Endothelial cell of umbilical vein (primary cell): ENCODE measurements around the gene SKIL. TPM values are rescaled to one million over a fixed set of nuclear protein-coding genes. Genes with fewer than 3 reads are reported as not detected.
A peak's percentile ranks its signal among the peaks of the same experiment; 100 is the strongest.

ENCODE experiments used
- Bru-seq: library from RNA; stranded (reverse); fragments of 400-500 nt; gene quantifications from one replicate; lab custom pipeline; 2021; lab: Mats Ljungman, UMichigan
- BruChase-seq, 2 experiments: library from RNA; stranded (reverse); fragments of 400-500 nt; gene quantifications; one replicate each; lab custom pipeline; 2021; lab: Mats Ljungman, UMichigan
- BruUV-seq: library from RNA; stranded (reverse); fragments of 400-500 nt; replicated peaks from 2 replicates; lab custom pipeline; 2021; lab: Mats Ljungman, UMichigan
- CTCF ChIA-PET: fragments of 300-600, 350-600 bp; sonication (Branson Sonifier 250); formaldehyde crosslinking; loops from one replicate; lab custom pipeline; 2021; ENCODE audit warnings: antibody characterized with exemption, inconsistent platforms; lab: Charles Lee
- POLR2A ChIA-PET: fragments of 300-600, 350-600 bp; sonication (Branson Sonifier 250); formaldehyde crosslinking; loops from one replicate; lab custom pipeline; 2021; ENCODE audit warnings: antibody characterized with exemption, inconsistent platforms; lab: Charles Lee
- DNase-seq: peaks from one replicate; pipeline ENCODE4 v3.0.0-alpha.2; 2011; ENCODE audit warnings: low read depth, low spot score
- FAIRE-seq: peaks from 2 replicates; lab custom pipeline; 2011; peaks lifted over from hg19 to GRCh38; lab: Jason Lieb, UNC
- H2AFZ ChIP-seq: 2 replicates; pipeline ENCODE4 v1.6.0; 2012; ENCODE audit warnings: low read depth, low read length, control low read depth, inconsistent platforms
- H3K27ac ChIP-seq: 2 replicates; pipeline ENCODE4 v1.5.1; 2011; ENCODE audit warnings: low read depth, mild to moderate bottlenecking, control low read depth, low read length, moderate library complexity; ENCODE audit not compliant: insufficient read depth
- H3K27me3 ChIP-seq, 2 experiments: 2 replicates each; pipeline versions ENCODE4 v1.6.0 to v1.6.1; 2011; ENCODE audit warnings: low read length in 2 of 2, mixed read lengths in 1 of 2; ENCODE audit not compliant: control insufficient read depth in 2 of 2, insufficient read depth in 2 of 2
- H3K36me3 ChIP-seq, 2 experiments: 2 replicates in 1 of 2; 3 replicates in 1 of 2; pipeline ENCODE4 v1.5.1; 2011; ENCODE audit warnings: low read length in 2 of 2, mild to moderate bottlenecking in 1 of 2, moderate library complexity in 1 of 2; ENCODE audit not compliant: control insufficient read depth in 2 of 2, insufficient read depth in 2 of 2; ENCODE audit errors: extremely low read depth in 1 of 2
- H3K4me1 ChIP-seq: 3 replicates; pipeline ENCODE4 v1.5.1; 2011; ENCODE audit warnings: mild to moderate bottlenecking, low read length; ENCODE audit not compliant: control insufficient read depth, insufficient read depth; ENCODE audit errors: extremely low read depth
- H3K4me2 ChIP-seq: 2 replicates; pipeline ENCODE4 v1.6.1; 2011; ENCODE audit warnings: low read length, control low read depth, mixed read lengths; ENCODE audit not compliant: insufficient read depth
- H3K4me3 ChIP-seq, 3 experiments: fragments of 200-600 bp in 1 of 3; sonication (generic), shearing (Covaris generic) in 1 of 3; replicated peaks in 1 of 3; 2 replicates each; pipeline ENCODE4 v1.5.1; 2011 to 2016; ENCODE audit warnings: control low read depth in 3 of 3, low read length in 3 of 3, mild to moderate bottlenecking in 2 of 3, inconsistent platforms in 1 of 3, low read depth in 1 of 3, moderate library complexity in 1 of 3; ENCODE audit not compliant: insufficient read depth in 1 of 3
- H3K79me2 ChIP-seq: 2 replicates; pipeline ENCODE4 v1.6.0; 2012; ENCODE audit warnings: low read length, inconsistent platforms; ENCODE audit not compliant: control insufficient read depth, insufficient read depth
- H3K9ac ChIP-seq: replicated peaks from 2 replicates; pipeline ENCODE3; 2011; ENCODE audit warnings: low read length, control low read depth; ENCODE audit not compliant: insufficient read depth; ENCODE audit errors: extremely low read depth
- H3K9me1 ChIP-seq: replicated peaks from 3 replicates; pipeline ENCODE4 v1.6.0; 2011; ENCODE audit warnings: mild to moderate bottlenecking, low read length; ENCODE audit not compliant: control insufficient read depth, insufficient read depth; ENCODE audit errors: extremely low read depth
- H3K9me3 ChIP-seq: replicated peaks from 2 replicates; pipeline ENCODE4 v1.5.1; 2012; ENCODE audit warnings: low read length, inconsistent platforms; ENCODE audit not compliant: control insufficient read depth, insufficient read depth
- H4K20me1 ChIP-seq: replicated peaks from 2 replicates; pipeline ENCODE3; 2011; ENCODE audit warnings: mild to moderate bottlenecking, low read length; ENCODE audit not compliant: control insufficient read depth, insufficient read depth; ENCODE audit errors: extremely low read depth
- EZH2 ChIP-seq: IDR thresholded peaks from 2 replicates; pipeline ENCODE4 v1.6.1; 2012; ENCODE audit warnings: borderline replicate concordance, low read depth, mild to moderate bottlenecking, moderate library complexity, low read length, inconsistent platforms; ENCODE audit not compliant: severe bottlenecking
- FOS ChIP-seq: IDR thresholded peaks from 2 replicates; pipeline ENCODE4 v1.6.1; 2011; ENCODE audit warnings: mild to moderate bottlenecking, low read length, moderate library complexity, borderline replicate concordance; ENCODE audit not compliant: insufficient read depth
- GATA2 ChIP-seq: IDR thresholded peaks from 2 replicates; pipeline ENCODE4 v1.7.0; 2011; ENCODE audit warnings: low read depth, mild to moderate bottlenecking, moderate library complexity, mixed read lengths, low read length; ENCODE audit not compliant: insufficient read length, insufficient read depth
- JUN ChIP-seq: IDR thresholded peaks from 2 replicates; pipeline ENCODE4 v1.6.1; 2011; ENCODE audit warnings: borderline replicate concordance, low read depth; ENCODE audit not compliant: insufficient read length, insufficient read depth
- MAX ChIP-seq: IDR thresholded peaks from 2 replicates; pipeline ENCODE4 v1.6.1; 2011; ENCODE audit not compliant: insufficient read depth, insufficient read length
- MYC ChIP-seq: IDR thresholded peaks from one replicate; pipeline ENCODE4 v1.6.1; 2011; ENCODE audit warnings: mild to moderate bottlenecking, low read depth, low read length
- POLR2A ChIP-seq: IDR thresholded peaks from 2 replicates; pipeline ENCODE4 v1.6.1; 2012; ENCODE audit warnings: low read depth, mild to moderate bottlenecking, control low read depth, low read length
- POLR2AphosphoS5 ChIP-seq: IDR thresholded peaks from 2 replicates; pipeline ENCODE4 v1.6.1; 2012; ENCODE audit warnings: low read depth, mild to moderate bottlenecking, control low read depth, low read length, moderate library complexity; ENCODE audit not compliant: insufficient read depth
- dilution Hi-C: fragments of 300-500 bp; cut with MboI; formaldehyde crosslinking; loops from one replicate; pipeline ENCODE4 v1.15.0; 2019; ENCODE audit warnings: low sequenced_read_pairs; ENCODE audit not compliant: extremely low pct_ligation_motif_present
- intact Hi-C: fragments of 100-400 bp; cut with micrococcal nuclease; formaldehyde crosslinking; loops from one replicate; pipeline ENCODE4 v1.10.0; 2022
- long read RNA-seq: library from polyadenylated mRNA; stranded (forward); transcript quantifications from one replicate; pipeline ENCODE4 v2.0.0, GENCODE V29; 2021
- polyA minus RNA-seq, 3 experiments: library from RNA; depleted of rRNA, polyadenylated mRNA; stranded (reverse); fragments of >200 nt; gene quantifications; 1 replicate in 1 of 3; 2 replicates in 2 of 3; pipeline ENCODE4 v1.2.3, GENCODE V29; 2011
- polyA plus RNA-seq, 4 experiments: library from polyadenylated mRNA; depleted of rRNA in 3 of 4; stranded (reverse) in 3 of 4; unstranded in 1 of 4; fragments of >200 nt; gene quantifications; 2 replicates each; pipeline versions ENCODE4 v1.2.1 to v1.2.3, GENCODE V29; 2011 to 2012; ENCODE audit warnings: missing spikeins in 1 of 4
- total RNA-seq: library from RNA; stranded (reverse); gene quantifications from 2 replicates; pipeline ENCODE4 v1.2.3, GENCODE V29; 2021
- TF ChIP-seq, protein P1 (sequence below), 2 donors: IDR thresholded peaks; 1 replicate in 1 of 2; 2 replicates in 1 of 2; pipeline ENCODE4 v1.5.1; 2011; ENCODE audit warnings: low read length in 2 of 2, mild to moderate bottlenecking in 2 of 2, moderate library complexity in 2 of 2, control low read depth in 1 of 2, inconsistent platforms in 1 of 2, low read depth in 1 of 2; ENCODE audit not compliant: insufficient read depth in 1 of 2; ENCODE audit errors: extremely low read depth in 1 of 2

Gene SKIL, protein sequence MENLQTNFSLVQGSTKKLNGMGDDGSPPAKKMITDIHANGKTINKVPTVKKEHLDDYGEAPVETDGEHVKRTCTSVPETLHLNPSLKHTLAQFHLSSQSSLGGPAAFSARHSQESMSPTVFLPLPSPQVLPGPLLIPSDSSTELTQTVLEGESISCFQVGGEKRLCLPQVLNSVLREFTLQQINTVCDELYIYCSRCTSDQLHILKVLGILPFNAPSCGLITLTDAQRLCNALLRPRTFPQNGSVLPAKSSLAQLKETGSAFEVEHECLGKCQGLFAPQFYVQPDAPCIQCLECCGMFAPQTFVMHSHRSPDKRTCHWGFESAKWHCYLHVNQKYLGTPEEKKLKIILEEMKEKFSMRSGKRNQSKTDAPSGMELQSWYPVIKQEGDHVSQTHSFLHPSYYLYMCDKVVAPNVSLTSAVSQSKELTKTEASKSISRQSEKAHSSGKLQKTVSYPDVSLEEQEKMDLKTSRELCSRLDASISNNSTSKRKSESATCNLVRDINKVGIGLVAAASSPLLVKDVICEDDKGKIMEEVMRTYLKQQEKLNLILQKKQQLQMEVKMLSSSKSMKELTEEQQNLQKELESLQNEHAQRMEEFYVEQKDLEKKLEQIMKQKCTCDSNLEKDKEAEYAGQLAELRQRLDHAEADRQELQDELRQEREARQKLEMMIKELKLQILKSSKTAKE
- total RNA-seq (135 and 149 TPM in 2 replicates), polyA plus RNA-seq (13.2 and 18.4 TPM in 2 replicates), polyA minus RNA-seq (159 and 171 TPM in 2 replicates), Bru-seq, nascent RNA (percentile 98 among the genes with signal in this experiment), BruChase-seq, experiment 1, labeled RNA remaining after a 6-hour chase (percentile 98 among the genes with signal in this experiment), BruChase-seq, experiment 2, labeled RNA remaining after a 2-hour chase (percentile 100 among the genes with signal in this experiment)
- polyA plus RNA-seq (2011; cell fraction: cytosol; rRNA removed), result 20.2 and 22.9 TPM in 2 replicates
- polyA plus RNA-seq (2011; cell fraction: nucleus; rRNA removed), result 69.3 and 85.9 TPM in 2 replicates
- 83.5 and 84.7 TPM in 2 replicates for polyA plus RNA-seq (2012)
- 65.2 TPM for polyA minus RNA-seq (2011; cell fraction: cytosol; rRNA and poly(A)+ RNA removed)
- 125 and 167 TPM in 2 replicates for polyA minus RNA-seq (2011; cell fraction: nucleus; rRNA and poly(A)+ RNA removed)
- long read RNA-seq, full-length matches to known transcripts, result 45 of 139 reads
- long read RNA-seq, partial matches to known transcripts, result 5 of 139 reads
- long read RNA-seq, other reads (novel, unspliced or antisense), result 89 of 139 reads

- peaks cover 2% of the 10 kb centered on the region for H4K20me1 ChIP-seq
- H3K36me3 ChIP-seq, result peaks cover 2 to 9% of the 10 kb centered on the region in 2 experiments
- BruUV-seq, result no TSS peak
- no peak for FAIRE-seq
- peak within 1 kb of the TSS; percentile 100 for H3K27ac ChIP-seq
- ChIA-PET CTCF (interaction anchor here (0.7 to 2.8 kb wide), 19 partner anchors 8 to 491 kb away, joined by 3 to 16 read pairs (median 5); no protein-coding TSS in a partner anchor), POLR2A (interaction anchor here (0.6 to 1.4 kb wide), 3 partner anchors 8 to 34 kb away, joined by 4 read pairs; no protein-coding TSS in a partner anchor)
- DNase-seq, result peak; percentile 93
- intact Hi-C loops, result loop anchor here (1.0 to 5.0 kb wide), 7 partner anchors 26 to 695 kb away; partner anchors contain the start of genes MECOM, MYNN and PRKCI
- dilution Hi-C loops, result no loop called here
- TF ChIP-seq MYC (no peak), EZH2 (no peak), FOS (no peak), GATA2 (no peak), POLR2AphosphoS5 (peak; percentile 78), JUN (peak; percentile 10), MAX (no peak), POLR2A (peak; percentile 74)
- TF ChIP-seq, protein P1, sequence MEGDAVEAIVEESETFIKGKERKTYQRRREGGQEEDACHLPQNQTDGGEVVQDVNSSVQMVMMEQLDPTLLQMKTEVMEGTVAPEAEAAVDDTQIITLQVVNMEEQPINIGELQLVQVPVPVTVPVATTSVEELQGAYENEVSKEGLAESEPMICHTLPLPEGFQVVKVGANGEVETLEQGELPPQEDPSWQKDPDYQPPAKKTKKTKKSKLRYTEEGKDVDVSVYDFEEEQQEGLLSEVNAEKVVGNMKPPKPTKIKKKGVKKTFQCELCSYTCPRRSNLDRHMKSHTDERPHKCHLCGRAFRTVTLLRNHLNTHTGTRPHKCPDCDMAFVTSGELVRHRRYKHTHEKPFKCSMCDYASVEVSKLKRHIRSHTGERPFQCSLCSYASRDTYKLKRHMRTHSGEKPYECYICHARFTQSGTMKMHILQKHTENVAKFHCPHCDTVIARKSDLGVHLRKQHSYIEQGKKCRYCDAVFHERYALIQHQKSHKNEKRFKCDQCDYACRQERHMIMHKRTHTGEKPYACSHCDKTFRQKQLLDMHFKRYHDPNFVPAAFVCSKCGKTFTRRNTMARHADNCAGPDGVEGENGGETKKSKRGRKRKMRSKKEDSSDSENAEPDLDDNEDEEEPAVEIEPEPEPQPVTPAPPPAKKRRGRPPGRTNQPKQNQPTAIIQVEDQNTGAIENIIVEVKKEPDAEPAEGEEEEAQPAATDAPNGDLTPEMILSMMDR (IDR thresholded peaks at IDR 0.05; ENCODE audit: extremely low read depth in 1 of 2, insufficient read depth in 1 of 2, low read depth in 1 of 2, low read length in 2 of 2), result peak in 1 of 2 donors; percentile 23
- no peaks in the 10 kb centered on the region for H3K27me3 ChIP-seq
- H3K9ac ChIP-seq, result peak within 1 kb of the TSS; percentile 99
- H2AFZ ChIP-seq, result no peak within 1 kb of the TSS
- peak within 1 kb of the TSS; percentile 67 to 94 (median 86) for H3K4me3 ChIP-seq
- H3K4me2 ChIP-seq, result peak within 1 kb of the TSS; percentile 94
- H3K4me1 ChIP-seq, result peaks cover 47% of the 10 kb centered on the region
- no peaks in the 10 kb centered on the region for H3K9me1 ChIP-seq
- no peaks in the 10 kb centered on the region for H3K9me3 ChIP-seq
- H3K79me2 ChIP-seq, result peaks cover 47% of the 10 kb centered on the region
Observed at GRCh38 chr3:170357176-170358041, at the start of gene SKIL. SKIL (plus strand) TSS chr3:170357715; CDS start chr3:170360332, 2,617 bp downstream.
